ENCODE results near the gene ANKRD36.
"Not testable (repeated sequence)": the region's sequence is repeated elsewhere in the genome, so short reads cannot be mapped to it uniquely, and the experiment has no call there.

ANKRD36 gene

DNA sequence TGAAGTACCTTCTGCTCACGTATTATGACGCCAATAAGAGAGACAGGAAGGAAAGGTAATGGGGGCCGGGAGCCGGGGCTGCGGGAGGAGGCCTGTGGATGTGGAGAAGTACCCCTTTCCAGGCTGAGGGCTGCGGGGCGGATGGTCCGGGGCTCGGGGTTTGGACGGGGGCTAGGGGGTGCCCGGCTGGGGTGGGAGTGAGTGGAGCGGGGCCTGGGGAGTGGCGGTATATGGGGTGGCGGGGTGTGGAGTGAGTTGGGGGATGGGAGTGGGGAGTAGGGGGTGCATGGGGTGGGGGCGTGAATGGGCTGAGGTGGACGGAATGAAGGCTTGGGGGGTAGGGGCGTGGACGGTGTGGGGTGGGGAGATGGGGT lies 916 bp downstream of the ANKRD36 start:
- not testable (repeated sequence) for DNase-seq (ENCODE audit: low spot score)

DNA sequence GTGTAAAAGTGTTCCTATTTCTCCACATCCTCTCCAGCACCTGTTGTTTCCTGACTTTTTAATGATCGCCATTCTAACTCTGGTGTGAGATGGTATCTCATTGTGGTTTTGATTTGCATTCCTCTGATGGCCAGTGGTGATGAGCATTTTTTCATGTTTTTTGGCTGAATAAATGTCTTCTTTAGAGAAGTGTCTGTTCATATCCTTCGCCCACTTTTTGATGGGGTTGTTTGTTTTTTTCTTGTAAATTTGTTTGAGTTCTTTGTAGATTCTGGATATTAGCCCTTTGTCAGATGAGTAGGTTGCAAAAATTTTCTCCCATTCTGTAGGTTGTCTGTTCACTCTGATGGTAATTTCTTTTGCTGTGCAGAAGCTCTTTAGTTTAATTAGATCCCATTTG lies 16.1 kb downstream of the ANKRD36 start:
- DNase-seq (ENCODE audit: low spot score) = not testable (repeated sequence)

DNA sequence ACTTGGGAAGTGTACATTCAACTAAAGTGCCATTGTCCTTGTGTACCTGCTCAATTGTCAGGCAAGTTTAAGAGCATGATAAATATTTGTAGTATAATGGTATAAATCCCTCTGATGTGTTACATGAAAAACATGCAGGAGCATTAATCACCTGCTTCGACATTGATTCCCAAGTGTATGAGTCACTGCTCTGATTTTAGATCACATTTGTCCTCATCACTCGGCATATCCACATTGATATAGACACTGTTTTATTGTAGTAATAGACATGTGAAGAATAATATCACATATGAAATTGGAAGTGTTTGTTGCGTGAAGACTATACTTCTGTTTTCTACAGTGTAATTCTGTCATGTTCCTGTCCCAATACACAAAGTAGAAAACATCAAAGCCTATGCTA lies 31.1 kb downstream of the ANKRD36 start:
- DNase-seq (ENCODE audit: low spot score) = not testable (repeated sequence)

DNA sequence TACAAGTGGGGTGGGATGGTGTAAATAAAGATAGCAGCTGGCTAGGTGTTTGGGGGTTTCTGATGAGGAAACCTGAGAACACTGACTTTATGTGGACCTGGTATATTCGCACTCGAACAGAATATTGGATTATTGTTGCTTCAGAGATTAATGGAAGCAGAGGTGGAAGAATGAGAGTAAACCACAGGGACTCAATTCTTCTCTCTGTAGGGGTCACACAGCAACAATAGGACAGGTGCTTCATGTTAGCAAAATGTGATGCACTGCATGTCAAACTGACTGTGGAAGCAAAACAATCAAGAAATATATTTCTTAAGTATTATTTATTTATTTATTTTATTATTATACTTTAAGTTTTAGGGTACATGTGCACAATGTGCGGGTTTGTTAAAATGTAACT lies 53.6 kb downstream of the ANKRD36 start:
- not testable (repeated sequence) for DNase-seq (ENCODE audit: low spot score)

- DNase-seq (ENCODE audit: low spot score) = not testable (repeated sequence)
Observed at GRCh38 chr2:97167938-97168337, 55.0 kb downstream of the ANKRD36 start.

DNA sequence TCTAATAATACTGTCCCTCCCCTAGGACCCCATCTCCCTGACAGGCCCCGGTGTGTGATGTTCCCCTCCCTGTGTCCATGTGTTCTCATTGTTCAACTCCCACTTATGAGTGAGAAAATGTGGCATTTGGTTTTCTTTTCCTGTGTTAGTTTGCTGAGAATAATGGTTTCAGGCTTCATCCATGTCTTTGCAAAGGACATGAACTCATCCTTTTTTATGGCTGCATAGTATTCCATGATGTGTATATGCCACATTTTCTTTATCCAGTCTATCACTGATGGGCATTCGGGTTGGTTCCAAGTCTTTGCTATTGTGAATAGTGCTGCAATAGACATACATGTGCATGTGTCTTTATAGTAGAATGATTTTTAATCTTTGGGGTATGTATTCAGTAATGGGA lies 55.6 kb downstream of the ANKRD36 start:
- DNase-seq (ENCODE audit: low spot score) = not testable (repeated sequence)

DNA sequence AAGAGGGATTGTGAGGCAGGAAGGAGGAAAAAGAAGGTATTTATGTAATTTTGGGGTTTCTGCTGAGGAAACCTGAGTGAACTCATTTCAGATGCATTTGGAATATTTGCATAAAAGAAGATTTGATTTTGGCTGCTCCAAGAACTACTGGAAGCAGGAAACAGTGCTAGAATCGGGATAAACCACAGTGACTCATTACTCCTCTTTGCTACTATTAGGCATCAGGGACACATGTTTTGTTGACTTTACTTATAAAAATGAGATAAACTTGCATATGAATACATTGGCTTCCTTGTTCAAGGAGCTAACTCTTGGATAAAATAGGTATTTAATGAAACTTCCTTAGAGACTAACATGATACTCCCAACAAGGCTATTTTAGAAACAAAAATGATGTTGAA lies 67.4 kb downstream of the ANKRD36 start:
- not testable (repeated sequence) for DNase-seq (ENCODE audit: low spot score)

- DNase-seq (ENCODE audit: low spot score) = not testable (repeated sequence)
Observed at GRCh38 chr2:97195349-97195748, 82.4 kb downstream of the ANKRD36 start.

DNA sequence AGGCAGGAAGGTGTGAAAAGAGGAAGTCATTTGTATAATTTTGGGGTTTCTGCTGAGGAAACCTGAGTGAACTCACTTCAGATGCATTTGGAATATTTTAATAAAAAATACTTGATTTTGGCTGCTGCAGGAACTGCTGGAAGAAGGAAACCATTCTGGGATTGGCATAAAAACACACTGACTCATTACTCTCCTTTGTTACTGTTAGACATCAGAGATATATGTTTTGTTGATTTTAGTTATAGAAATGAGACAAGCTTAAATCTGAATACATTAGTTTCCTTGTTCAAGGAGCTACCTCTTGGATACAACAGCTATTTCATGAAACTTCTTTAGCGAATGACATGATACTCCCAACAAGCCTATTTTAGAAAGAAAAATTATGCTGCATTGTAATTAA lies 84.3 kb downstream of the ANKRD36 start:
- not testable (repeated sequence) for DNase-seq (ENCODE audit: low spot score)

GRCh38 chr2:97200887-97201286 lies 87.9 kb downstream of the ANKRD36 start:
- DNase-seq (ENCODE audit: low spot score) = not testable (repeated sequence)

GRCh38 chr2:97202643-97203250 lies 89.8 kb downstream of the ANKRD36 start:
- DNase-seq (ENCODE audit: low spot score) = not testable (repeated sequence)

- no peak for DNase-seq (ENCODE audit: low spot score)
Observed at GRCh38 chr2:97210325-97210724, 97.4 kb downstream of the ANKRD36 start.

DNA sequence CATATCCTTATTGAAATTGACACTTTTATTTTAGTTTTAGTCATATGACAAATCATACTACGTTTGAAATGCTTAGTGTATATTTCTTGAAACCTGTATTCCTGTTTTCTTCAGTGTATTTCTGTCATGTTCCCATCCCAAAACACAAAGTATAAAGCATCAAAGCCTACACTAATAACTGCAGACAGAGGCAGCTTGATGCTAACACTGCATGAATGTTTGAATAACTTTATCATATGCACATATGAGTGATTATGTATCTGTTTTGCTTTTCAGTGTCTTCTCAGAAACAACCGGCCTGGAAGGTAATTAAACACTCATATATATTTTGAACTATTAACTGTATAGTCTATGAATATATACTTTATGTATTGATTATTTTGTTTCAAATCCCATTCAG lies 102.1 kb downstream of the ANKRD36 start:
- not testable (repeated sequence) for DNase-seq (ENCODE audit: low spot score)

- DNase-seq (ENCODE audit: low spot score) = not testable (repeated sequence)
Observed at GRCh38 chr2:97230848-97231585, 118.1 kb downstream of the ANKRD36 start.

GRCh38 chr2:97232981-97233380 lies 120.0 kb downstream of the ANKRD36 start:
- DNase-seq (ENCODE audit: low spot score) = not testable (repeated sequence)

DNA sequence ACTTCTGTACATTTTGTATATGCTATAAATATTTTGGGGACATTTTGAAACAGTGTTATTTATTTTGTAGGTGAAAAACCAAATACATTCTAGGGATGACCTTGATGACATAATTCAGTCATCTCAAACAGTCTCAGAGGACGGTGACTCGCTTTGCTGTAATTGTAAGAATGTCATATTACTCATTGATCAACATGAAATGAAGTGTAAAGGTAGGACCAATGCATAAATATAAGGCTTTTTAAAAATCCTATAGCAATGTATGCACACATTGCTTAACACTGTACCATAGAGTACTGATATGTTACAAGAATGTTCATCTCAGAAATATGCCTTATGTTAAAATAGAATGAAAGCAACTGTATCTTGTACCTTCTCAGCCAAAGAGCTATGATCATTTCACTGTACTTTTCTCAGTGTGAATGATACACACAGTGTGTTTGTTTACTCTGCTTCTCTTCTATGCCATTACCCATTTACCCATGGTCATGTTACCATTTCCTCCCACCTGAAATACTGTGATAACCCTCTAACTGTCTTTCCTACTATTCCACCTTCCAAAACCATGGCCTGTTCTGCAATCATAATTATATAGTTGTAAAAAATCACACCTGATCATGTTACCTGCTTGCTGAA lies 120.8 kb downstream of the ANKRD36 start:
- DNase-seq (ENCODE audit: low spot score) = not testable (repeated sequence)

DNA sequence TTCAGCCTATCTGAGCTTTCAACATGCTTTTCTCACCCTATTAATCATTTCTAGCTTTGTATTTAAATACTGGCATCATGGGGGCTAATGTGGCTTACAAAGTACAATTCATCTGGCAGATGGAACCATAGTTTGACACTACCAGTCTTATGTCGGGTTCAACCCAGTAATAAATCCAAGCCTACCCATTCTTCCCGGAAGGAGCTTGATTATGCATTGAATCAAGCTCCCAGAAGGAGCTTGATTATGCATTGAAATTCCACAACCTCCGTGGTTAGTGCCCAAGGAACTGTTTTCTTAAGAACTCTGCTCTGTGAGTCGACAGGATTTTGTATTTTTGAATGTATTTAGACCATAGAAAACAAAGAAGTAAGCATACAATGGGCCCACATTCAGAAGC lies 148.2 kb downstream of the ANKRD36 start:
- not testable (repeated sequence) for DNase-seq (ENCODE audit: low spot score)

DNA sequence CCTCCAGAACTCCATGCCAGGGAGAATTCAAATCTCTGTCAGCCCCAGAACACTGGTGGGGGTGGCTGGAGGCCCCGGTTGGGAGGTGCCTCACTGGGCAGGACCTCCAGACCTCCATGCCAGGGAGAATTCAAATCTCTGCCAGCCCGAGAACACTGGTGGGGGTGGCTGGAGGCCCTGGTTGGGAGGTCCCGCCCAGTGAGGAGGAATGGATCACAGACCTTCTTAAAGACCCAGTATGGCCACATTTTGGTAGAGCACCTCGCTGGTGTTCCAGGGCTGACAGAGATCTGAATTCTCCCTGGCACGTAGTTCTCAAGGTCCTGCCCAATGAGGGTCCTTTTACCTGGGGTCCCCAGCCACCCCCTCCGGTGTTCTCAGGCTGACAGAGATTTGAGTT lies 153.5 kb downstream of the ANKRD36 start:
- DNase-seq (ENCODE audit: low spot score) = not testable (repeated sequence)

DNA sequence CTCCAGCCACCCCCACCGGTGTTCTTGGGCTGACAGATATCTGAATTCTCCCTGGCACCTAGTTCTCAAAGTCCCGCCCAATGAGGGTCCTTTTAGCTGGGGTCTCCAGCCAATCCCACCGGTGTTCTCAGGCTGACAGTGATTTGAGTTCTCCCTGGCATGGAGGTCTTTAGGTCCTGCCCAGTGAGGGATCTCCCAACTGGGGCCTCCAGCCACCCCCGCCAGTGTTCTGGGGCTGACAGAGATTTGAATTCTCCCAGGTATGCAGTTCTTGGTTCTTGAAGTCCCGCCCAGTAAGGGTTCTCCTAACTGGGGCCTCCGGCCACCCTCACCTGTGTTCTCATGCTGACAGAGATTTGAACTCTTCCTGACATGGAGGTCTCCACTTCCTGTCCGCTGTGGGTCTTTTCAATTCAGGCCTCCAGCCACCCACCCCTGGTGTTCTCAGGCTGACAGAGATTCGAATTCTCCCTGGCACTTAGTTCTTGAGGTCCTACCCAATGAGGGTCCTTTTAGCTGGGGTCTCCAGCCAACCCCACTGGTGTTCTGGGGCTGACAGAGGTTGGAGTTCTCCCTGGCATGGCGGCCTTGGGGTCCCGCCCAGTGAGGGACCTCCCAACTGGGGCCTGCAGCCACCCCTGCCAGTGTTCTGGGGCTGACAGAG lies 154.6 kb downstream of the ANKRD36 start:
- DNase-seq (ENCODE audit: low spot score) = no peak

- not testable (repeated sequence) for DNase-seq (ENCODE audit: low spot score)
Observed at GRCh38 chr2:97268075-97268591, 155.2 kb downstream of the ANKRD36 start.

- DNase-seq (ENCODE audit: low spot score) = not testable (repeated sequence)
Observed at GRCh38 chr2:97276232-97276798, 163.4 kb downstream of the ANKRD36 start.

DNA sequence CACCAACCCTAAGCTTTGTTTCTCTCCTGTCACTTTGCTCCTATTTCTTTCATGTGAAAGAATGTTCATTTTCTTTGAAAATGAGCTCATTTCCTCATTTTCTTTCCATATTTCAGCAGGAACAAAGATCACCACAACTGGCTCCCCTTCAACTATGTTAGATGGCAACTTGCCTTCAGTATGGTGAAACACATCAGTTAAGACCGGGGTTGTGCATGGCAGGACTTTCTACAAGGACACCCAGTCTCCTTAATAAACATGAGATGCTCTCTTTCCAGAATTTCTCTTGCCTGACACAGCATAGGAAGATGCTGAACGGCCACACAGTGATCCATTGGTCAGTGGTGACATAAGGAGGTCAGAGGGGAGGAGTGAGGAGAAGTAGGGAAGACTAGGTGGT lies 172.2 kb downstream of the ANKRD36 start:
- DNase-seq (ENCODE audit: low spot score) = not testable (repeated sequence)
